Activated CD4-positive, alpha-beta T cell treated with anti-CD3 and anti-CD28 coated beads for 4 hours (primary cell): ENCODE results near the gene RTN4IP1.
"Not testable (repeated sequence)": the region's sequence is repeated elsewhere in the genome, so short reads cannot be mapped to it uniquely, and the experiment has no call there.

Experiments used
- DNase-seq, 2 donors: peaks; one replicate each; pipeline ENCODE4 v3.0.0-alpha.2; 2020

The RTN4IP1 gene

GRCh38 chr6:106574741-106575458 is 54.4 kb downstream of the RTN4IP1 start:
- no peak for DNase-seq

DNA sequence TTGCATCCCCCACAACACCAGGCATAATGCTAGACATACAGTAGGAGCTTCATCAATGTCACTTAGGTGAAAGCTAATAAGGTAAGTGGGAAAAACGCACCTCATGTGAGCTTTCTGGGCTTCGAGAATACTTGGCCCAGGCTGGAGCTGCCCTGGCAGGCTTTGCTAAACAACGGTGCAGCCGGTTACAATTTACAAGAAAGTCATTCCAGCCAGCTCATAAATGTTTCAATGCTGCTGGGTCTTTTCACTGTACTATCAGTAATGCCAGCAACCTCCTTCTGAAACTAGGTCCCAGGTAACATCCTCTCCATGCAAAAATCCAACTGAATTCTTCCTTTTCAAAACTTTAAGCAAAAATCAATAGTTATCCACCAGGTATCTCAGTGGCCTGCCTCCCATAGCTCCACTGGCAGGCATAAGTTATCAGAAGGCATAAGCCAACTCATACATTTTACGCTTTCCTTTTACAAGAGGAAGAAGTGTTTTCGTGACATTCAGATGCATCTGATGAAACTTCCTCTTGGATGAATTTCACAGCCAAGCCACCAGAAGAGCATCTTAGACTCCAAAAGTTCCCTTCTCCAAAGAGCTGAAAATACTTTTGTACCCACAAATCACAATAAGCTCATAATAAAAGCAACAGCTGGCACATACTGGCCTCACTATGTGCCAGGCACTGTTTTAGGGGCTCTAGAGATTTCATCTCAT is 56.3 kb downstream of the RTN4IP1 start:
- DNase-seq = no peak

DNA sequence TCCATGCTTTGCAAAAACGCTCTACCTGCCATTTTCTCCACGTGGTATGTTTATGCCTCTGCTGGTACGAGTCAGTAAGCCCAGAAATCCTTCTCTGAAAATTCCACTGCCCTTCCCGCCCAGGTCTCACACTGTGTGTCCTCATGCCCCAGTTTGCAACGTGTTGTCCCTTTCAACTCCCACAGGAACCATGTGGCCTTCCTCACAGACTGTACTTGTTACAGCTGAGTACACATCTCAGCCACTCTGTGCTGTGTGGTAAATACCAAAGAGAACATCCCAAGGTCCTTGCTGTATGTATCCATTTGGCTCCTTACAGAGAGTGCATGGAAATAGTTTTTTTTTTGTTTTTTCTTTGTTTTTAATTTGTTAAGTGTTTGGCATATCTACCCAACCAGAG is 56.9 kb downstream of the RTN4IP1 start:
- no peak for DNase-seq

DNA sequence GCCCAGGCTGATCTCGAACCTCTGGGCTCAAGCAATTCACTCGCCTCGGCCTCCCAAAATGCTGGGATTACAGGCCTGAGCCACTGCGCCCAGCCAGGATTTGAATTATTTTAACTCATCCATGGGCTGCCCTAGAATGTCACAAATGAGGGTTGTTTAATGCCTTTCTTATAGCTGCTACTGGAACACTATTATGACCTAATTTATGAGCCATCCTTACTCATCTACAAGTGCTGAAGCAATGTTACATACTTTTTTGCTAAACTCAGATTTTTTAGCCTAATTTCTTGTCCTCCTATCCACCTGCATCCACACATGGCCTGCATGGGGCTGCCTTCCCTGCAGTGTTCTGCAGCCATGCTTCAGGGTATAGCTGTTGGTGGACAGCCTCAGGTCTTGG is 59.9 kb downstream of the RTN4IP1 start:
- no peak for DNase-seq

DNA sequence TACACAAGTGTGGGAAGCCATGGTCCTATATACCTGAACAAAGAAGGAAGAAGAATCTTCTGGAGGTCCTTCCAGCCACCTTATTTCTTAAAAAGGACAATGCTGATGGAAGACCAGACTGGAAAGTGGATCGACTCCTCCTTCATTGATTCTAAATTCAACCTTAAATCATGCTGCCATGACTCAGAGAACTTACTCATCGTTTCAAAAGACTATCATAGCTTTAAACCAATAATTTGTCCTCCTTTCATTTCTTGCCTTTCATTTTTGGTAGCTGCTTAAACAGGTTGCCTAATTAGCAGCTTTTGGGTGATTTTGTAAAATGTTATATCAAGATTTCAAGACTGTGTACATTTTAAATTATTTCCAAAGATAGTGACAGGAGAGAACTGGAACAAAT is 60.8 kb downstream of the RTN4IP1 start:
- DNase-seq = no peak

GRCh38 chr6:106564476-106564875 is 64.8 kb downstream of the RTN4IP1 start:
- no peak for DNase-seq

DNA sequence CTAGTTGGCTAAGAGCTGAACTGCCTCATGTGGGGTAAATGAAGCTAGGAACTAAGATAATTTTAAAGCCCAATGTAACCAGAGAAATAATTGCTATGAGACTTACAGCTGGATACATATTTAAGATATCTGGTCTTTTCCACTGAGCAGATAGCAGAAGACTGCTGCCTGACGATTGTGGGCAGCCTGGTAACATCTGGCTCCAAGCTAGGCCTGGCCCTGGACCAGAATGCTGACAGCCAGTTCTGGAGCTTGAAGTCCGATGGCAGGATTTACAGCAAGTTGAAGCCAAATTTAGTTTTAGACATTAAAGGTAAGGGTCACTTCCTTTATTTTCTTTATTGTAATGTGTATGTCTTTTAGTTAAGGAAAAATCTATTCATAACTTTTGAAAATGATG is 65.7 kb downstream of the RTN4IP1 start:
- DNase-seq = no peak

GRCh38 chr6:106561686-106562405 is 67.5 kb downstream of the RTN4IP1 start:
- no peak for DNase-seq

GRCh38 chr6:106560996-106561685 is 68.2 kb downstream of the RTN4IP1 start:
- no peak for DNase-seq

GRCh38 chr6:106559659-106560058 is 69.6 kb downstream of the RTN4IP1 start:
- DNase-seq = not testable (repeated sequence)

GRCh38 chr6:106558364-106558763 is 70.9 kb downstream of the RTN4IP1 start:
- DNase-seq = no peak

GRCh38 chr6:106557837-106558236 is 71.5 kb downstream of the RTN4IP1 start:
- DNase-seq = no peak

DNA sequence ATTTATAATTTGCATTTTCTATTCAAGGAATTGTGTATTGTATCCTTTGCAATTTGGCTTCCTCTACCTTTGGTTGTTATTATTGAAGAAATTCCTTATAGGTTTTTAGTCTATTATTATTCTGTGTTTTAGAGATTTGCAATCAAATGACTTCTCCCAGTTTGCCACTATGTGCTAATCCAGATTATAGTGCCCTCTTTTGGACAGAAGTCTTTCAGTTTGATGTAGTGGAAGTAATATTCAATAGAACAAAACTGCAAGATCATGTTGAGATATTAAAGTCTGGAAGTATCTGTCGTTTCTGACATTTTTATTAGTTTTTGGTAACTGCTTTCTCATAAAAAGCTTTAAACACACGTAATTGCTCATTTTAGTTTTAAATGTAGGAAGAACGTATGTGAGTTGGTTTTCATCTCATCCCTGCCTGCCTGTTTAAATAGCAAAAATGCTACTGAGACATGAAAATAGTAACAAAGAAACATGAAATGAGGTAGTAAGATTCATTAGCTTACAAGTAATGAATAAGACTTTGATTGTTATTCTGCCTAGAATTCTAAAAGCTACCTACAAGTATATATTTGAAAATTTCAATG is 72.8 kb downstream of the RTN4IP1 start:
- DNase-seq = no peak

DNA sequence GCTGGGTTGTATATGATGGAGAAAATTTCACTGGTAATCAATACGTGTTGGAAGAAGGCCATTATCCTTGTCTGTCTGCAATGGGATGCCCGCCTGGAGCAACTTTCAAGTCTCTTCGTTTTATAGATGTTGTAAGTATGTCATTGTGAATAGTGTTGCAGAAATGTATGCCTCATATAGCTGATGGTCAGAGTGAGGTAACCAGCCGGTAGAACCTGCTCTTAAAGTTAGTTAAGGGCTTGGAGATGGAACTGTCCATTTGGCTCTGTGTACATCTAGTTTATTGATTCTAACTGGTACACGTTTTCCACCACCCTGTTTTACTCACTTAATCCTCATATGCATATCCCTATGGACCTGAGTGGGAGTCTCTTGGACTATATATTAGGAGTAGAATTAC is 73.5 kb downstream of the RTN4IP1 start:
- DNase-seq = no peak

DNA sequence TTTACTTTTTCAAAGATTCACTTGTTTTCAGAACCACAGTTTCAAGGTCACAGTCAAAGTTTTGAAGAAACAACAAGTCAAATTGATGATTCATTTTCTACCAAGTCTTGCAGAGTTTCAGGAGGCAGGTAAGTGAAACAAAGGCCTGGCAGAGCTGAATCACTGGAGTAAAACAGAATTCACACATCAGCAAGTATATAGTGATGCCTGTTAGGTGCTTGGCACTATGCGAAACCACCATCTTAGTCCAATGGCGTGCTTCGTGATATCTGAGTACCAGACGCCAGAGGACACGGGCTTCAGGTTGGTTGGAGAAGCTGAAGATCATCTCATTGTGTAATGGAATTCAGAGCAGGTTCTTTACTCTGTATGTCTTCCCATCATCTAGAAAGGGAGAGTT is 75.9 kb downstream of the RTN4IP1 start:
- no peak for DNase-seq

DNA sequence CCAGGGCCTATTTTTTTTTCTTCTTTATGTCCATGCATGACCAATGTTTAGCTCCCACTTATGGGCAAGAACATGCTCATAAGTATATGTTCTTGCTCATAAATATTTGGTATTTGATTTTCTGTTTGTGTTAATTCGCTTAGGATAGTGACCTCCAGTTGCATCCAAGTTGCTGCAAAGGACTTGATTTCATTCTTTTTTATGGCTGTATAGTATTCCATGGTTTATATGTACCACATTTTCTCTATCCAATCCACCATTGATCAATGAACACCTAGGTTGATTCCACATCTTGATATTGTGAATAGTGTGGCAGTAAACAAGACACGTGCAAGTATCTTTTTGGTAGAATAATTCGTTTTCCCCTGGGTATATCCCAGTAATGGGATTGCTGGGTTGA is 78.1 kb downstream of the RTN4IP1 start:
- DNase-seq = no peak

DNA sequence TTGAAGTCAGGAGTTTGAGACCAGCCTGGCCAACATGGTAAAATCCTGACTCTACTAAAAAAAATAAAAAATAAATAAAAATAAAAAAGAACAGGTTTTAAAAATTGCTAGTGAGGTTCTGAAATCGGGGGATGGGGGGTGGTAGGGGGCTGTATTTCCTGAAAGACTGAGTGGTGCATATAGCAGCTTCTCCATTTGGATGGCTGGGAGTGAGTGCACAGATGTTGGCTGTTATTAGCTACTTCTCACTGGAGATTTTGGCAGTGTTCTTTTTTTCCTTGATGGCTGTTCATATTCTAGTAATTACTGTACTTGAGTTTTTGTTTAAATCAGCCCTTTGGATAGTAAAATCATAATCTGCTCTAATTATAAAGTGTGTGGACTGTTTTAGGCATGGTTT is 79.8 kb downstream of the RTN4IP1 start:
- DNase-seq = no peak

DNA sequence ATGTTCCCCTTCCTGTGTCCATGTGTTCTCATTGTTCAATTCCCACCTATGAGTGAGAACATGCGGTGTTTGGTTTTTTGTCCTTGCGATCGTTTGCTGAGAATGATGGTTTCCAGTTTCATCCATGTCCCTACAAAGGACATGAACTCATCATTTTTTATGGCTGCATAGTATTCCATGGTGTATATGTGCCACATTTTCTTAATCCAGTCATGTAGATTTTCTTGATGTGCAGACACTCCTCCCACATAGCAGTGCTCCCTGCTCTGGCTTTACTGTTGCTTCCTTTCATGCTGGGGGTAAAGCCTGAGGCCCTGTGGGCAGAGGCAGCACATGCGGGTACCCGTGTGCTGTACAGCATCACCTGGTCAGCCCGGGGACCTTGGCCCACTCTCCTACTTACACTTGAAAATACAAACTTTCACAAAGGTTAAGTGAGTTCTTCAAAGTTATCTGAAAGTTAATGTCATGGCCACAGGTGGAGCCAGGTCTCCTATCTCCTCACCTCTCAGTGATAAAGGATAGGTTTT is 80.3 kb downstream of the RTN4IP1 start:
- not testable (repeated sequence) for DNase-seq

- DNase-seq = peak in 1 of 2 donors; percentile 50
These were observed 81.5 kb downstream of the RTN4IP1 start for GRCh38 chr6:106547601-106548453.

GRCh38 chr6:106546691-106547414 is 82.4 kb downstream of the RTN4IP1 start:
- DNase-seq = no peak

DNA sequence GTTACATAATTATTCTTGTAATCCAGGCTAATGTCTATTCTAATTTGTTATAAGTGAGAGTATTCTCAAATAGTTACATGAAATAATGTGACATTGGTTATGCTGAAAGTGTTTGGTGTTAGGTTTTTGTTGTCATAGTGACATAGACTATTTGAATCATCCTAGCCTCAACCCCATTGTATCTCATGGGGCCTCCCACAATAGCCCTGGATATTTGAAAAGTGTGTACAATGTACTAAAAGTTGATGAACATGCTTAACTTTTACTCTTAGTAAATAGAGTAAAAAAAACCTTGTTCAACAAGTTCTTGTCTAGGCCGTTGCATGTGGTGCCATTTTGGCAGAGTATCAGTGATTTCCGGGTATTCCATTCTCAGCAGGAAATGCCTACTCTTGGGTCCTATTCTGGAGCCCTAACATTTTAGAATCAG is 83.0 kb downstream of the RTN4IP1 start:
- no peak for DNase-seq
